Measurements from ENCODE around the gene OLIG3.

The OLIG3 gene

GRCh38 chr6:137488150-137489045 is 5.8 kb downstream of the OLIG3 start:
- ChIA-PET POLR2A (no interaction called here), CTCF (interaction anchor here (1.5 kb wide), 1 partner anchor 412 kb away, joined by 3 read pairs; no protein-coding TSS in a partner anchor)
- no peak for TF ChIP-seq CTCF (IDR thresholded peaks at IDR 0.05; ENCODE audit: control extremely low read depth, extremely low read depth, low read depth, missing control alignments)
- DNase-seq (ENCODE audit: extremely low spot score), result peak; percentile 37

GRCh38 chr6:137487869-137488149 is 6.4 kb downstream of the OLIG3 start:
- POLR2A ChIA-PET, result no interaction called here
- no peak for DNase-seq (ENCODE audit: extremely low spot score)
- CTCF ChIA-PET, result interaction anchor here (1.1 kb wide), 1 partner anchor 154 kb away, joined by 3 read pairs; no protein-coding TSS in a partner anchor
- no peak for TF ChIP-seq CTCF (IDR thresholded peaks at IDR 0.05; ENCODE audit: control extremely low read depth, extremely low read depth, low read depth, missing control alignments)

- DNase-seq (ENCODE audit: extremely low spot score), result no peak
- CTCF ChIA-PET, result interaction anchor here (1.1 kb wide), 1 partner anchor 154 kb away, joined by 3 read pairs; no protein-coding TSS in a partner anchor
- POLR2A ChIA-PET, result no interaction called here
- no peak for TF ChIP-seq CTCF (IDR thresholded peaks at IDR 0.05; ENCODE audit: control extremely low read depth, extremely low read depth, low read depth, missing control alignments)
Measured at GRCh38 chr6:137487181-137487868, 6.9 kb downstream of the OLIG3 start.

GRCh38 chr6:137486416-137486815 is 7.8 kb downstream of the OLIG3 start:
- no peak for TF ChIP-seq CTCF (IDR thresholded peaks at IDR 0.05; ENCODE audit: control extremely low read depth, extremely low read depth, low read depth, missing control alignments)
- DNase-seq (ENCODE audit: extremely low spot score), result no peak
- ChIA-PET CTCF (no interaction called here), POLR2A (no interaction called here)

GRCh38 chr6:137480431-137480830 is 13.8 kb downstream of the OLIG3 start:
- TF ChIP-seq CTCF (IDR thresholded peaks at IDR 0.05; ENCODE audit: control extremely low read depth, extremely low read depth, low read depth, missing control alignments), result no peak
- POLR2A ChIA-PET, result no interaction called here
- CTCF ChIA-PET, result interaction anchor here (2.1 kb wide), 1 partner anchor 35 kb away, joined by 5 read pairs; no protein-coding TSS in a partner anchor
- DNase-seq (ENCODE audit: extremely low spot score), result no peak

- CTCF ChIA-PET, result interaction anchor here (1.0 kb wide), 1 partner anchor 9 kb away, joined by 3 read pairs; no protein-coding TSS in a partner anchor
- POLR2A ChIA-PET, result no interaction called here
- TF ChIP-seq CTCF (IDR thresholded peaks at IDR 0.05; ENCODE audit: control extremely low read depth, extremely low read depth, low read depth, missing control alignments), result no peak
- DNase-seq (ENCODE audit: extremely low spot score), result no peak
Measured at GRCh38 chr6:137475103-137475502, 19.1 kb downstream of the OLIG3 start.

All from GM10248 (cell line).